ENCODE measurements around the gene DDN.
A peak's percentile ranks its signal among the peaks of the same experiment; 100 is the strongest.

The DDN gene

GRCh38 chr12:48999371-49000131 is at the start of gene DDN:
DDN (minus strand) TSS chr12:48999375; CDS start chr12:48999287, 88 bp downstream.
- DNase-seq, result peak; percentile 92

- DNase-seq, result no peak
Measured at GRCh38 chr12:49048953-49049352, 49.8 kb upstream of the DDN start.

GRCh38 chr12:49046129-49046895 is 47.1 kb upstream of the DDN start:
- no peak for DNase-seq

- DNase-seq, result no peak
Measured at GRCh38 chr12:49044660-49045059, 45.5 kb upstream of the DDN start.

GRCh38 chr12:49043856-49044258 is 44.7 kb upstream of the DDN start:
- peak; percentile 67 for DNase-seq

- no peak for DNase-seq
Measured at GRCh38 chr12:49043241-49043640, 44.1 kb upstream of the DDN start.

GRCh38 chr12:49041881-49042484 is 42.8 kb upstream of the DDN start:
- no peak for DNase-seq

GRCh38 chr12:49041036-49041880 is 42.1 kb upstream of the DDN start:
- DNase-seq, result no peak

GRCh38 chr12:49040364-49040855 is 41.2 kb upstream of the DDN start:
- no peak for DNase-seq

GRCh38 chr12:49039421-49040363 is 40.5 kb upstream of the DDN start:
- no peak for DNase-seq

- no peak for DNase-seq
Measured at GRCh38 chr12:49038291-49038955, 39.2 kb upstream of the DDN start.

- DNase-seq, result no peak
Measured at GRCh38 chr12:49037947-49038237, 38.7 kb upstream of the DDN start.

- no peak for DNase-seq
Measured at GRCh38 chr12:49037111-49037946, 38.2 kb upstream of the DDN start.

GRCh38 chr12:49036029-49036428 is 36.9 kb upstream of the DDN start:
- DNase-seq, result no peak

- no peak for DNase-seq
Measured at GRCh38 chr12:49034286-49034622, 35.1 kb upstream of the DDN start.

- DNase-seq, result no peak
Measured at GRCh38 chr12:49033611-49034285, 34.6 kb upstream of the DDN start.

GRCh38 chr12:49032679-49033447 is 33.7 kb upstream of the DDN start:
- DNase-seq, result no peak

GRCh38 chr12:49032276-49032675 is 33.1 kb upstream of the DDN start:
- no peak for DNase-seq

GRCh38 chr12:49031573-49032161 is 32.5 kb upstream of the DDN start:
- no peak for DNase-seq

Data from RPMI8226 (cell line).